Panc1 (cell line): ENCODE data around the gene SELL. TPM values are rescaled to one million over a fixed set of nuclear protein-coding genes. Genes with fewer than 3 reads are reported as not detected.

Source experiments
- ATAC-seq: fragments of 200-7000 bp; cut with Tn5 transposase; 2 replicates; pipeline ENCODE4 v1.9.1; 2020; ENCODE audit warnings: mild to moderate bottlenecking, moderate library complexity
- BruUV-seq: library from RNA; stranded (reverse); fragments of 400-500 nt; replicated peaks from 2 replicates; lab custom pipeline; 2021; lab: Mats Ljungman, UMichigan
- CTCF ChIA-PET: fragments of 300-600 bp; sonication (Branson Sonifier 250); formaldehyde crosslinking; loops from one replicate; lab custom pipeline; 2022; ENCODE audit warnings: antibody characterized with exemption; lab: Charles Lee
- POLR2A ChIA-PET: fragments of 300-600 bp; sonication (Branson Sonifier 250); formaldehyde crosslinking; loops from one replicate; lab custom pipeline; 2022; ENCODE audit warnings: antibody characterized with exemption; lab: Charles Lee
- DNase-seq: peaks from one replicate; pipeline ENCODE4 v3.0.0-alpha.2; 2010; ENCODE audit warnings: low read depth, low spot score
- H3K27ac ChIP-seq: 2 replicates; pipeline ENCODE4 v1.5.1; 2011; ENCODE audit warnings: mild to moderate bottlenecking, low read length, inconsistent platforms
- H3K27me3 ChIP-seq: fragments of 200-500 bp; sonication (Bioruptor generic); 2 replicates; pipeline ENCODE4 v1.6.0; 2014; ENCODE audit warnings: low read length, inconsistent platforms; ENCODE audit not compliant: control insufficient read depth, insufficient read depth
- H3K36me3 ChIP-seq: fragments of 200-500 bp; sonication (Bioruptor generic); 2 replicates; pipeline ENCODE4 v1.5.1; 2014; ENCODE audit warnings: inconsistent platforms, mild to moderate bottlenecking, low read length, moderate library complexity; ENCODE audit not compliant: control insufficient read depth, insufficient read depth
- H3K4me1 ChIP-seq: 2 replicates; pipeline ENCODE4 v1.5.1; 2011; ENCODE audit warnings: inconsistent platforms, mild to moderate bottlenecking, low read length, moderate library complexity; ENCODE audit not compliant: control insufficient read depth, insufficient read depth
- H3K4me3 ChIP-seq, 2 experiments: 2 replicates each; pipeline ENCODE4 v1.5.1; 2011 to 2012; ENCODE audit warnings: low read depth in 2 of 2, low read length in 2 of 2, mild to moderate bottlenecking in 2 of 2, inconsistent platforms in 1 of 2, moderate library complexity in 1 of 2
- H3K9me3 ChIP-seq: fragments of 200-500 bp; sonication (Bioruptor generic); 2 replicates; pipeline ENCODE4 v1.5.1; 2014; ENCODE audit warnings: low read depth, mild to moderate bottlenecking, inconsistent platforms, low read length, moderate library complexity; ENCODE audit not compliant: control insufficient read depth, insufficient read depth
- POLR2AphosphoS5 ChIP-seq: IDR thresholded peaks from 2 replicates; pipeline ENCODE4 v1.6.1; 2012; ENCODE audit warnings: mild to moderate bottlenecking, low read depth, low read length, moderate library complexity
- REST ChIP-seq, 2 experiments: IDR thresholded peaks; 2 replicates each; pipeline ENCODE4 v1.6.1; 2011 to 2012; ENCODE audit warnings: low read depth in 2 of 2, control low read depth in 1 of 2, low read length in 1 of 2, mild to moderate bottlenecking in 1 of 2, moderate library complexity in 1 of 2; ENCODE audit not compliant: insufficient read depth in 1 of 2
- SIN3A ChIP-seq: IDR thresholded peaks from 2 replicates; pipeline ENCODE4 v1.6.1; 2012; ENCODE audit warnings: low read depth, mild to moderate bottlenecking, low read length, moderate library complexity, borderline replicate concordance; ENCODE audit not compliant: insufficient read depth
- TCF7L2 ChIP-seq: IDR thresholded peaks from 2 replicates; pipeline ENCODE4 v1.6.1; 2011; ENCODE audit warnings: mild to moderate bottlenecking, low read depth, low read length, inconsistent platforms
- in situ Hi-C: cut with HindIII; loops from 2 replicates; pipeline ENCODE4 v1.10.0; 2016; ENCODE audit warnings: low sequenced_read_pairs, low pct_unique_long_range_greater_than_20kb
- intact Hi-C: fragments of 100-400 bp; cut with micrococcal nuclease; formaldehyde crosslinking; loops from one replicate; pipeline ENCODE4 v1.10.0; 2022; ENCODE audit not compliant: unreplicated experiment
- total RNA-seq: library from RNA; stranded (reverse); gene quantifications from one replicate; pipeline ENCODE4 v1.2.1, GENCODE V29; 2021; ENCODE audit not compliant: unreplicated experiment
- TF ChIP-seq, protein P1 (sequence below): fragments of 450-650 bp; IDR thresholded peaks from 2 replicates; pipeline ENCODE4 v1.5.1; 2017; ENCODE audit warnings: mild to moderate bottlenecking

The SELL gene
- total RNA-seq, 1 experiment from 2014 or later = 0.31 TPM

GRCh38 chr1:169701261-169702005 is 10.0 kb downstream of the SELL start:
- Histone ChIP-seq H3K9me3 (no peaks in the 10 kb centered on the region), H3K4me3 (no peak overlapping the region), H3K36me3 (no peaks in the 10 kb centered on the region), H3K27me3 (peaks cover 5% of the 10 kb centered on the region), H3K27ac (no peak overlapping the region), H3K4me1 (no peaks in the 10 kb centered on the region)
- POLR2A ChIA-PET = no interaction called here
- ATAC-seq (no peak), DNase-seq (no peak)
- BruUV-seq = no TSS peak
- in situ Hi-C loops = no loop called here
- CTCF ChIA-PET = no interaction called here
- intact Hi-C loops = no loop called here
- TF ChIP-seq POLR2AphosphoS5 = no peak
- no peak for TF ChIP-seq SIN3A
- TF ChIP-seq, protein P1, sequence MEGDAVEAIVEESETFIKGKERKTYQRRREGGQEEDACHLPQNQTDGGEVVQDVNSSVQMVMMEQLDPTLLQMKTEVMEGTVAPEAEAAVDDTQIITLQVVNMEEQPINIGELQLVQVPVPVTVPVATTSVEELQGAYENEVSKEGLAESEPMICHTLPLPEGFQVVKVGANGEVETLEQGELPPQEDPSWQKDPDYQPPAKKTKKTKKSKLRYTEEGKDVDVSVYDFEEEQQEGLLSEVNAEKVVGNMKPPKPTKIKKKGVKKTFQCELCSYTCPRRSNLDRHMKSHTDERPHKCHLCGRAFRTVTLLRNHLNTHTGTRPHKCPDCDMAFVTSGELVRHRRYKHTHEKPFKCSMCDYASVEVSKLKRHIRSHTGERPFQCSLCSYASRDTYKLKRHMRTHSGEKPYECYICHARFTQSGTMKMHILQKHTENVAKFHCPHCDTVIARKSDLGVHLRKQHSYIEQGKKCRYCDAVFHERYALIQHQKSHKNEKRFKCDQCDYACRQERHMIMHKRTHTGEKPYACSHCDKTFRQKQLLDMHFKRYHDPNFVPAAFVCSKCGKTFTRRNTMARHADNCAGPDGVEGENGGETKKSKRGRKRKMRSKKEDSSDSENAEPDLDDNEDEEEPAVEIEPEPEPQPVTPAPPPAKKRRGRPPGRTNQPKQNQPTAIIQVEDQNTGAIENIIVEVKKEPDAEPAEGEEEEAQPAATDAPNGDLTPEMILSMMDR = no peak
- no peak for TF ChIP-seq TCF7L2
- no peak for TF ChIP-seq REST (IDR thresholded peaks at IDR 0.05; ENCODE audit: insufficient read depth in 1 of 2, low read depth in 2 of 2, low read length in 1 of 2)

DNA sequence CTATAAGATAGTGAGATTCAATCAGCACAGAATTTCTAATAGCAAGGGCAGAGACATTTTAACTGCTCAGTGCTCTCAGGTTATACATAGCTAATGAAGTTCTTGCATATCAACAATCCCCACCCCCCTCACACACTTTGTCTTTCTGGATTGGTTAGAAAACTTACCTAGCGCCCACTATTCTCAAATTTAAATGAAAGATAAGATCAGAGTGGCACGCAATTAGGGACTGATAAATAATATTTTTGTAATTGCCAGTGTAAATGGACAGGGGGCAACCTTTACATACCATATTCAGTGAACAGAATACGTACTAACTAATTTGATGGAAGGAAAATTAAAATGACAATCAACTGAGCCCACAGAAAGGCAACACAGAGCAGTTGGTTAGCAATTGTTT is 11.7 kb downstream of the SELL start:
- H3K4me3 ChIP-seq = no peak overlapping the region
- no peaks in the 10 kb centered on the region for H3K9me3 ChIP-seq
- ChIA-PET CTCF (no interaction called here), POLR2A (no interaction called here)
- BruUV-seq = no TSS peak
- no peak for ATAC-seq
- no peaks in the 10 kb centered on the region for H3K36me3 ChIP-seq
- H3K27me3 ChIP-seq = no peaks in the 10 kb centered on the region; the same call in none of the 2 replicates
- intact Hi-C loops (no loop called here), in situ Hi-C loops (no loop called here)
- no peak for DNase-seq
- no peak overlapping the region for H3K27ac ChIP-seq
- H3K4me1 ChIP-seq = no peaks in the 10 kb centered on the region
- TF ChIP-seq SIN3A = no peak
- TF ChIP-seq POLR2AphosphoS5 = no peak
- TF ChIP-seq, protein P1 = no peak; the same call in 1 of the 2 replicates
- TF ChIP-seq TCF7L2 = no peak
- no peak for TF ChIP-seq REST (IDR thresholded peaks at IDR 0.05; ENCODE audit: insufficient read depth in 1 of 2, low read depth in 2 of 2, low read length in 1 of 2)
